AG08396 (cell line): Measurements from ENCODE around the gene TASP1.

ENCODE experiments used
- DNase-seq: peaks from one replicate; pipeline ENCODE4 v3.0.0; 2012; ENCODE audit warnings: low spot score, mixed read lengths

TASP1 gene

DNA sequence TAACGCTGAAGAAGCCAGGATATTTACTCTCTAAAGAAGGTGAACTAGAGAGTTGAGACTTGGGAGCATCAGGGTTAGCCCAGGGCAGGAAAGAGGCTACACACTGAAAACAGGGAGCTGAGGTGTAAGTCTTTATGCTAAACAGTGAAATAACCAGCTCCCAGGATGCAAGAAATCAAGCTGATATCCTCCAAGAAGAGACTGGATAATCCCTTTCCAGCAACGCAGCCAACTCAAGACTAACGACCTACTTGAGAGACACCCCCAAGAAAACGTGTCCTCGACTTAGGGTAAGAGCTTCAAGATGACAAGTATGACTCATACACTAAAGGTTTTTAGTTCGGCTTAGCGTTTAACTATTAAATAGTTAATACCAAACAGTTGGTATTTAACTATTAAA lies 202.2 kb downstream of the TASP1 start:
- DNase-seq = no peak

DNA sequence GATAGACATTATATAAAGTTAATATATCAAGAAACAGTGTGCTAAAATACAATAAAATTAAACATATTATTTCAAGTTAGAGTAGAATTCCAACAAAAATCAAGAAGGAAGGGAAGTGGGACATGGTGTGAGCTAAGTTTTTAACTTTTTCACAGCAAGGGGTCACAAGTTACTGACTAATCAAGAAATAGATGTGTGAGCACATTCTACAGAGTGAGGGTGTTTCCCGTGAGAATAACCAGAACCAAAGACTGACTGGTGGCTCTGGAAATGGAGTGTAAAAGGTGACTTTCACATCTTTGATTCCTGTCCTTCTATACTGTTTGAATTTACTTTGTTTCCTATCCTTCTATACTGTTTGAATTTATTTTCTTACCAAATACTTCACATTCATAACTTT lies 206.6 kb downstream of the TASP1 start:
- no peak for DNase-seq

DNA sequence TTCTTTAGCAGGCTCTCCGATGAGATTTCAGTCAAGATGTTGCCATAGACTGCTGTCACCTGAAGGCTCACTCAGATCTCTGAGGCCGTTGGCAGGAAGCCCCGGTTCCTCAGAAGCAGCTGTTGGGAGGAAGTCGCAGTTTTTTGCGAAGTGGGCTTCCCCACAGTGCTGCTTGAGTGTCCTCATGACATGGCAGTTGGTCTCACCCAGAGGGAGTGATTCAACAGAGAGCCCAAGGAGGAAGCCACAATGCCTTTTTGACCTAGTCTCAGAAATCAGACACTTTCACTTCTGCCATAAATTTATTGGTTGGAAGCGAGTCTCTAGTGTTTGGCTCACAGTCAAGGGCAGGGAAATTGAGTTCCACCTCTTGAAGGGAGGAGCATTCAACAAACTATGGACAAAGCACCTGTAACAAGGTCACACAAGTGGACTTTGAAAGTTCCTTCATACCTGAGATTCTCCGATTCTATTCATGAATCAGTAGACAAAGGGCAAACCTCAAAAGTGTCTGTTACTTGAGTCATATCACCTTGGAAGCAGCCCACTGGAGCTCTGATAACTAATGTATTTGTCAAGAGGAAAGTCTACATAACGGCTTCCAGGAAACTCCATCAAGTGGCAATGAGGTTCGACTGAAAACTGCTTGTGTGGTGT lies 208.3 kb downstream of the TASP1 start:
- no peak for DNase-seq

DNA sequence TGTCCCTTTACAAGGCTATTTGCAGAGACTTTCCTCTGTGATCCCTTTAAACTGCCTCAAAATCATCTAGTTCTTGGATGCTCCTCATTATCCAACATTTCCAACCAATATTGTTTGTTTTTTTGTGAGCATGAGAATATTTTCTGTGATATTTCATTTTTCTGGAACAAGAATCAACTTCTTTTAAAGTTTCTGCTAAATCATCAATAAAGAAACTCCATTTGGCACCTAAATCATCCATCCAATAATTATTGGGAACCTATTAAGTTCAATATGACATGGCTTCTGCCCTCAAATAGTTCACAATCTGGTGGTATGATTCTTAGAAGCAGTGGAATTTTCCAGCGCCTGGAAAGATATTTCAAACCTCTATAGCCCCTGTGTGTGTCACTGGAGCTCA lies 210.0 kb downstream of the TASP1 start:
- DNase-seq = no peak

DNA sequence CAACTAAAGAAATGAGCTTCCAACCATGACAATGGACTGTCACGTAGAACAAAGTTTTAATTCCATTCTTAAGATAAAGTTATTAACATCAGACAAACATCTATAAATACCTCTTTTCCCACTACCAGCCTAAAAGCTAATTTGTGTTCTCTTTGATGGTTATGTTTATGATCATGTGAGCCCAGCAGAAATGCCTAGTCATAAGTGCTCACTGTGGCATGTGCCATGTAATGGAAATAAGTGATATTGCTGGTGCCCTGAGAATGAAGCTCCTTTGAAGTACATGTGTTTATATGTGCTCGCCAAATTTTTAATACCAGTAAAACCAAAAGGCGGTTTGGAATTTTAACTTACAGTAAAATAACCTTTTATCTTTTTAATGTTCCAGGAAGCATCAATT lies 211.9 kb downstream of the TASP1 start:
- no peak for DNase-seq

DNA sequence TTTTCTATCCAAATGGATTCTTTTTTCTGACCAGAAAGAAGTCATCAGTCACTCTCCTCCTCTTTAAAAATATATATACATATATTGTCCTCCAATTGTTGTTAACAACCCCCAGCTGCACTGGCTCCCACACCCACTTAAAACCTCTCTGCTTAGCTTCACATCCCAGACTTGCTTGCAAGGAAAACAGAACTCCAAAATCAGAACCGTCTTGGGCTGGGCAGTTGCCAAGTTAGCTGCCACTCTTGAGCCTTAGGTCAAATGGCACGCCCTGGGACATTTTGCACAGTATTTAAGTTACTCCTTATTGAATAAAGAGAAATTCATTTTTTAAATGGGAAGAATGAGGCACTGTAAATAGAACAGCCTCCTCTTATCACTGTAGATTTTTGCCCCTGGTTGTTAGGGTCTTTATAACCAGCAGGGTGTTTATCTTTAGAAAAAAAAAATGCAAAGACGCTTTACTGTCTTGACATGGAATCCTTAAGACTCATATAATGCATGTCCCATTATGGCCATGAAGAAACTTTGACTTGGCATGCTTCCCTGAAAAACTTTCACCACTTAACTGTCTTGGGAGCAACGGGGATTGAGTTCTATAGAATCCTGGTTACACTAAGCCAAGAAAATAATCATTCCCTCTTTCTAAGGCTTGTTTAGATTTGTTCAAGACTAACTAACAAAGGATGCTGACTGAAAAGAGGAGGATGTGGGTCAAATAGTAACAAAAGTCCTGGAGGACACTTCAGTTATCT lies 213.2 kb downstream of the TASP1 start:
- no peak for DNase-seq

DNA sequence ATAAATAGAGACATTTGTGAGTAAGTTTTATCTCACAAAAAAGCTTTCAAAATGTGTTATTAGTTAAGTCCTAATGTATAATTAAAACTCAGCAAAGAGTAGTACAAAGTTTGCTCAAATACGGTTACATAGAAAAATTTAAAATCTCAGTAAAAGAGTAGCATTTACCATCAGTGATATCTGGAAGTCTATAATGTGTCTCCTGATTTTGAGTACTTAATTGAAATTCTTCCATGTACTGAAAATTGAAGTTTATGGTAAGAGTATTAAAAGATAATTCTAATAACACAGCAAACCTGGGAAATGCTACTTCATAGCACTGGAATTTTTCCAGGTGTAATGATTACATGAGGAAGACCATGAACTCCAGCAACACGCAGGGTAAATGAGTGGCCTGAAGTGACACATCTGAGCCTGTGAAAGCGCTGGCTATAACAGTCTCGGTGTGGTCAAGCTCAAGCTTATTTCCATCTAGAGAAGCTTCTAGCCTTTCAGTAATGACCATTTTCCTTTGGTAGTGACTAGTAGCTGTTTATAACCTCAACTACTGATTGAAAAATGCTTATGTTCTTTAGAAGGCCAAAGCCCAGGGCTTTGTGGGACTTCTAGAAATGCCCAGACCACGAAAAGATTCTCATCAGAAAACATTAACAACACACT lies 214.4 kb downstream of the TASP1 start:
- no peak for DNase-seq

DNA sequence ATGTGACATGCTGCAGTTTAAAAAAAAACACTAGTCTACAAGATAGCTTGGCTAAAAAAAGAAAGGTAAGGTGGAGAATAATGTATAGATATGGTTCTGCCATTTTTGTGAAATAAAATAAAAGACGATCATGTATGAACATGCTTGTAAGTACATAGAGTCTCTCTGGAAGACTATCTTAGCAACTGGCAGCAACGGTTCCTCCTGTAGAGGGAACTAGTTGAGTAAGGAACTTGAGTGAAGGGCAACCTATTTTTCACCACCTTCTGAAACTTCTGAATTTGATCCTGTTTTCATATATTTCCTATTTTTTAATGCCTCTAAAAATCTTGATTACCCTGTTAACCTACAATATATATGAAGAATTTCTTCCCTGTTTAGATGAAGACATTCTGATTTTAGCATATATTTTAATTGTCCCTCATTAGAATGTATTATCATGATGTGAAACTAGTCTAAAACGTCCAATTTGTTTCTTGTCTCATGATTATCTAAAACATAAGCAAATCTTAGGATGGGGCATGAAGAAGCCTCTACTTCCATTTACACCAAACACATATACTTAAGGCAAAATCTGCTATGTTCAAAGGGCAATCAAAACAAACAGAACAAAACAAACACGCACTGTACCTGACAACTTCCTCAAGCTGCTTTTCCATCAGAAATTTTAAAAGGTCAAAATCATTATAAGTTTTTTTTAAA lies 215.1 kb downstream of the TASP1 start:
- DNase-seq = no peak

DNA sequence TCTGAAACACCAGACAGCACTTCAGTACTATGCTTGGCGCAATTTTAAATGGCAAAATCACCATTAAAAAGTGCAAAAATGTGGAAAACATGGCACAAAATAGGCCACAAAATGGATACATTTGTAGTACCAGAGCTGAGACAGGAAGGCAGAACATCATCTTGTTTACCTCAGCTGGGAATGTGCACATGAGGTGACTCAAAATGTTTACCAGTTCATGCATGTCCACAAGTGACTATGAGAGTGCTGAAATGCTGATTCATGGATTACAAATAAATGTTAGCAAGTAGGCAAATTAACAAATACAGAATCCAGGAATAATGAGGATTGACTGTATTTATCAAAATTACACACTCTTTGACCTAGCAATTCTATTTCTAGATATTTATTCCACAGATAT lies 216.1 kb downstream of the TASP1 start:
- no peak for DNase-seq

DNA sequence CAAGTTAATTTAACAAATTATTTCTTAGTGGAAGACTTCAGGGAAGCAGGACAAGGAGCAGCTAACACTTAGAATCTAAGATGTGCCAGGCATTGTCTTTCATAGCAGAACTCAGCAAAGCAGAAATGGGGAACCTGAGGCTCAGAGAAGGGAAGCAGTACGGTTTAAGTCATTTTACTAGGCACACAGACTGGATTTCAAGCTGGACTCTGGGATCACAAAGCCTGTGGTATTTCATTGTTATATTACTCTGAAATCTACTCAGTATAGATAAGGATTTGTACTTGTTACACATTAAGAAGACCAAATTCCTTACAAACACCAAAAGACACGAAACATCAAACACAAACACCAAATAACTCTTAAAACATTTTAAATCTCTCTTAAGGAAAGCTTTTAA lies 218.1 kb downstream of the TASP1 start:
- DNase-seq = no peak

DNA sequence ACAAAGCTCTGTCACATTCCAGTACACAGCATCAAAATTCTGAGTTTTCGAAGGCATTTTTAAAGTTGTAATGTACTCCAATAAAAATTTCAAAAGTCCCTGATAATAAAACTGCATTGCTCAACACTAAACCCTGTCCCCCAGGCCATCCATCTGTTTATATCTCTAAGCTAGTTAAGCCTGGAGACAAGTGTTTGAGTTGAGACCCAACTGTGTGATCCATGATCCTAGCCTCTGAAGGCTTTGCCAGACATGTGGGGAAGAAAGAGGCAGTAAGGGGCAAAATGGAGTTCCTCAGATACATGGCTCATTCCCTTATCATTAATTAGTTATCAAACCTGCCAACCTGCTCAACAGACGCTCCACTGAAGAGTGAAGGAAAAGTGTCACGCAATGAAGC lies 219.3 kb downstream of the TASP1 start:
- no peak for DNase-seq

DNA sequence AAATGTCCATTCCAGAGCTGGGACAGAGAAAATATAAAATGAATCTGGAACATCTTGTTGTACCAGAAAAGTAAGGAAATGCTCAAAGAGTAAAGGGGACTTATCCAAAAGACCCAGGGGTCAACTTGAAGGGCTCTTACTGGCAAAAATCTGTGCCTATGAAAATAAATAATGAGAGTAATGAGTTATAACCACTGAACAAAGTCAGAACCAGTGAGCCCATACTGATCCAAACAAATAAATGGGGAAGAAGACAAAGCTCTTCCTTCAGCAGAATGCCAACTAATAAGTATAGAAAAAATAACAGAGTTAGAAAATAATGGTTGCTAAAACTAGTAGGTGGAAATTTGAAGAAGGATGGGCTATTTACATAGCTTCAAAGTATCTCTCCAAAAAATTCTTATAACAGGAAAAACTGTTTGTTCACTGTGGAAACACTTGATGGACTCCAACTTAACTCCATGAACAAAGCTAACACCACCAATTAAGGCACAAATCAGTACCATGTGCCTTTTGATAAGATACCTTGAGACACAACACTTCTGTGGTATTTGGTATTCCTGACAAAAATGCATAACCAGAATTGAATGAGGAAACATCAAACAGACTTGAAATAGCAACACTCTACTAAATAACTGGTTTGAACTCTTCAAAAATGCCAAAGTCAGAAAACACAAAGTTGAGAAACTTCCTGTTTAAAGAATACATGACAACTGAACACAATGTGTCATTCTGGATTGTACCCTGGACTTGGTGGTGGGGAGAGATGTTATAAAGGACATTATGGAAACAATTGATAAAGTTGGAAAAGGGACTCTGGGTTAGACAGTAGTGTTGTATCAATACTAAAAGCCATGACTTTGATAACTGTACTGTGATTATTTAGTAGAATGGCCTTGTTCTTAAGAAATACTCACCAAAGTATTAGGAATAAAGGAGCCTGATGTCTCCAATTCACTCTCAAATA lies 220.2 kb downstream of the TASP1 start:
- no peak for DNase-seq

DNA sequence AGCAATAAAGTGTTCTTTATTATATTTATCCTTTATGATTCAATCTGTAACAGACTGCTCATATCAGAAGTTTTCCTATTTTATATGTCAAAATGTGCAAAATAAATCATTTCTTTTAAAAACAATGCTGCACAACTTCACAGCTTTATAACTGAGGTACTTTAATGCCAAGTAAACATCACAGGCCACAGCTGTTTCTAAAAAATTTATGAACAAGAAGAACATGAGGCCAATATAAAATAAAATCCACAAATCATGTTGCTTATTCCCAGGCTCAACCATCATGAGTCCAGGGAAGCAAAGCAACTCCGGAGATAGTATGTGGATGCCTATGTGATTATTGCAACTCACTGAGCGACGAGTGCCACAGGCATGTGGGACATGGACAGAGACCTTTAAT lies 222.2 kb downstream of the TASP1 start:
- DNase-seq = no peak

DNA sequence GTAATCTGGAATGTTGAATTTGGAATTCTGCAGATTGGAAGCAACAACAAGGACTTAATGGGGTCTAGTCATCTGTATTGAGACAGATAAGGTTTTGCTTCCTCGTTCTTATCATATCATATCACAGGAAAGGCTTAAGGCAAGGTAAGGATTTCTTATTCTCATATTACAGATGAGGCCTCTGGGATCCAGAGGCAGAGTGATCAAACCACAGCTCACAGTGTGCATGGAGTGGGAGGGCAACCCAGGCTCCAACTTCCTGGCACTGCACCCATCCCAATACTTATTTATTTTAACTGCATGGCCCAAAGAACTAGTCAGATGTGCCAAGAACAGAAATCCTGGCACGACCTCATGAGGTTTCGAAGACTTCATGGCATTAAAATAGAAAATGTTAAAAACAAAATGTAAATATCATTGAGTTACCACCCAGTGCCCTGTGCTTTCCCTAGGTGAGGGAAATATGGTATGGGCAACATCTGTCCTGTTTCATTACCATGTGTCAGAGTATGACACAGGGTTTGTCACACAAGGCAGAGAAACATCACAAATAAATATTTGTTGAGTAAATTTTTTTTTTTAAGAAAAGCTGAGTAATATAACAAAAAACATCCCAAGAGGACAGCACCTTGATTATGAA lies 225.8 kb downstream of the TASP1 start:
- no peak for DNase-seq

DNA sequence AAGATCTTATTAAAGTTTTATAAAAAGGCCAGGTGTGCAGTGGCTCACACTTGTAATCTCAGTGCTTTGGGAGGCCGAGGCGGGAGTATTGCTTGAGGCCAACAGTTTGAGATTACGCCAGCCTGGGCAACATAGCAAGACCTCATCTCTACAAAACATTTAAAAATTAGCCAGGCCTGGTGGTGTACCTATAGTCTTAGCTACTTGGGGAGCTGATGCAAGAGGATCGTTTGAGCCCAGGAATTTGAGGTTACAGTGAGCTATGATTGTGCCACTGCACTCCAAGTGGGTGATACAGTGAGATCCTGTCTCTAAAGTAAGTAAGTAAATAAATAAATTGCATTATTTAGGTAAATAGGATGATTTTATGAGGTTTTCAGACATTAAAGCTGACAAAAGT lies 234.4 kb downstream of the TASP1 start:
- no peak for DNase-seq

DNA sequence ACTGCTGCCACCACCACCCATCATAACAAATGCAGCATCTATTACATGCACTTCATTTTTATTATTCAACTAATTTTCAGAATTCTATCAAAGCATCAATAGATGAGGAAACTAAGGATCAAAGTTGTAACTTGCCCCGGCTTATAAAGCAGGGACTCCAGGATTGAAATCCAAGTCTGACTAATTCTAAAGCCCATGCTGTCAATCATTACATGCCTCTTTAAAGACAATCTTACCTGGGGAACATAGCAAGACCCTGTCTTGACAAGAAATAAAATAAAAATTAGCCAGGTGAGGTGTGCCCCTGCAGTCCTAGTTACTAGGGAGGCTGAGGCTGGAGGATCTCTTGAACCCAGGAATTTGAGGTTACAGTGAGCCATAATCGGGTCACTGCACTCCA lies 235.3 kb downstream of the TASP1 start:
- no peak for DNase-seq

DNA sequence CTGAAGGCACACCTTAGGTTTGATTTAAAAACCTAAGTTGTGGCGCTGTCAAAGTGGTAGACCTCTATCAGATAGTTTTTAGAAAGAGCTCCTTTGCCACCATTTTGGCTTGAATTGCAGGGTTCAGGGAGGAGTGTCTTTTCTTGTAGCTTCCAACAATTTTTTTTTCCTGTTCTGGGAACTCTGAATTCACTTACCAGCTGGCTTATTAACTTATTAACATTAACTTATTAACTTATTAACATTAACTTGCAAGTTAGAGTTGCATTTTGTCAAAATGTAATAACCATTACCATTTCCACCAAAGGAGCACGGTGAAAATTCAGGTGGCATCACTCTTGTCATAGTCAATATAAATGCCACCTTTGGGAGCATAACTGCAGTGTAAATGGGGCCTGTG lies 235.7 kb downstream of the TASP1 start:
- DNase-seq = no peak

DNA sequence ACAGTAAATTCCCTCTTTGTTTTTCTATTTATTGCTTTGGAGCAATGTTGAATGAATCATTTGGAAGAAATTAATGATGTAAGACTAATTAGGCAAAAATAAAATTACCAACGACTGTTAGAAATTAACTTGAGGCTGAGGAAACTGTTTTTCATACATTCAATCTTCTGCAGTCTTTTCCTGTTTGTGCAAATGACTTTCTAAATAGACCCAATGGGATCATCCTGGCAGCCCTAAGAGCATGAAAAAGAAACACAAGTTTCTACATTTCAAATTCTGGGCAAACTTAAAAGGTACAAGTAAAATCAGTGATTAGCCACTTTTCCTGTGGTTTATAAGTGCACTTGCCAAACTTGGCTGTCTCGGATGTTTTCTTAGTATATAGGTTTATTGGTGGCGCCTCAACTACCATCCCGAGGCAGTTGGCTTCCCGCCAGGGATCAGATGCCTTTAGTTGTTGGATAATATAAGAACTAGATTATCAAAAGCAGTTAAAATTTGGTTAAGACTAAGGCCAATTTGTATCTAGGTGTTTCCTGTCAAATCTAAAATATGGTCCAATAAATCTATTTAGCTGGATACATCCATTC lies 236.5 kb downstream of the TASP1 start:
- DNase-seq = no peak

DNA sequence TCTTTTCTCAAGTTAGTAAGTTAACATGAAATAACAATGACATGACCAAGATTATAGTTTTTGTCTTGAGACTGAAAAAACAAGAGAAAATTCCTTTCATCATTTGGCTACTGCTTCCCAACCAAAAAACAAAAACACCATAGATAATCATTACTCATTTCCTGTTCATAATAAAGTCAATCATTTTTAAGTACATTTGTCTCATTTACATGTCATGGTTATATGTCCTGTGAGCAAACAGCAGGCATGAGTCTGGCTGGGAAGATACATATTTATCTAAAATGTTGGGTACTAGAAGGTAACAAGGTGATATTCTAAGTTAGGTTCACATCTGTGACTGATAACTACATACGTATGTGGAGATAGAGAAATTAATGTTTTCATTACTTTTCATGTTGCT lies 237.1 kb downstream of the TASP1 start:
- no peak for DNase-seq

DNA sequence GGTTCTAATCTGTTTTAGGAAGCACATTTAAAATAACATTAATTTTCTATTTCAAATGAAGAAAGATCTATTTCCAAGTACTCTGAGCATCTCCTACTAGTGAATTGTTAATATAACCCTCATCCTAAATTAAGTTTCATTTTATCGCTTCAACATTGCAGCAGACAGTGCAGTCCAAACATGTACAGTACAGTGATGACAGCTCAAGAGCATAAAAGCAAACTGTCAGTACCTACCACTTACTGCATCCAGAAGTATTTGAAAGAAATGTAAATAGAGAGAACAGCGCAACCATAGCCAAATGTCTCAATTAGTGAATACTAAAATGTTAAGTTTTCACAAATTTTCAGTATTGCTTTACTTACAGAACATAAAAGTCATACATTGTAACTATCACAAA lies 238.3 kb downstream of the TASP1 start:
- DNase-seq = no peak

DNA sequence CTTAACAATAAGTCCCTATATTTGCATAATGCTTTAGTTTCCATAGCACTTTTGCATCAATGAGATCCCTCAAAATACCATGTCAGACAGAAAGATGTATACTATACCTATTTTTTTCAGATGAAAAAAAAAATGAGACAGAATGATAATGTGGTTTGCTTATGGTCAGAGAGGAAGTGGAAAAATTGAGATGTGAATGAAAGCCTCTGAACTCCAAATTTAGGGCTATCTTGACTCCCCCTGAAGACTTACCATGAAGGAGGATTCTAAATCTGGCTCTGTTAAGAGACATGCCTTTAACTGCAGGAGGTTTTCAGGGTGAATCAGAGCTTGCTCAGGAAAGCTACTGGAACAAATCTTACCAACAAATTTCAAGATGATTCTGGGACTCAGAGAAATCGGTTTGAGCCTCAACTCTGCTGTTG lies 241.4 kb downstream of the TASP1 start:
- DNase-seq = peak; percentile 12
